Measurements from ENCODE around the gene DNAJC18. TPM values are rescaled to one million over a fixed set of nuclear protein-coding genes. Genes with fewer than 3 reads are reported as not detected.

DNAJC18 gene
- total RNA-seq, 6 experiments from 2014 or later = 0.37 to 2.9 (median 0.75) TPM

DNA sequence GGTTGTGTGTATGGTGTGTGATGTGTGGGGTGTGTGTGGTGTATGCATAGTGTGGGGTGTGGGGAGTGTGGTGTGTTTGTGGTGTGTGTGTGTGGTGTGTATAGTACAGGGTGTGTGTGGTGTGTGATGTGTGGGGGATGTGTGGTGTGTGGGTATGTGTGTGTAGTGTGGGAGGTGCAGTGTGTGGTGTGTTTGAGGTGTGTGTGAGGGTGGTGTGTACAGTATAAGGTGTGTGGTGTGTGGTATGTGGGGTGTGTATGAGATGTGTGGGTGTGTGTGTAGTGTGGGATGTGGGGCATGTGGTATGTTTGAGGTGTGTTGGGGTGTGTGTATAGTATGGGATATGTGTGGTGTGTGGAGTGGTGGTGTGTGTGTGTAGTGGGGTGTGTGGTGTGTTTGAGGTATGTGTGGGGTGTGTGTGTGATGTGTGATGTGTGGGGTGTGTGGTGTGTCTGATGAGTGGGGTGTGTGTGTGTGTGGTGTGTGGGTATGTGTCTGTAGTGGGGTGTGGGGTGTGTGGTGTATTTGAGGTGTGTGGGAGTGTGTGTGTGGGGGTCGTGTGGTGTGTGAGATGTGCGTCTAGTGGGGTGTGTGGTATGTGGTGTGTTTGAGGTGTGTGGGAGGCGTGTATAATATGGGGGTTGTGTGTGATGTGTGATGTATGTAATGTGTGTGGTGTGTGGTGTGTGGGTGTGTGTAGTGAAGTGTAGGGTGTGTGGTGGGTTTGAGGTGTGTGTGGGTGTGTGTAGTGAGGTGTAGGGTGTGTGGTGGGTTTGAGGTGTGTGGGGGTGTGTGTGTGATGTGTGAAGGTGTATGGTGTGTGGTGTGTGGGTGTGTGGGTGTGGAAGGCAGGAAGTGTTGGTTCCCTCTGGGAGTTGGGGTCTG is 14.6 kb upstream of the DNAJC18 start:
- H3K36me3 ChIP-seq = no peaks in the 10 kb centered on the region
- H3K27me3 ChIP-seq = no peaks in the 10 kb centered on the region
- H3K27ac ChIP-seq = no peak overlapping the region
- TF ChIP-seq, protein P1, sequence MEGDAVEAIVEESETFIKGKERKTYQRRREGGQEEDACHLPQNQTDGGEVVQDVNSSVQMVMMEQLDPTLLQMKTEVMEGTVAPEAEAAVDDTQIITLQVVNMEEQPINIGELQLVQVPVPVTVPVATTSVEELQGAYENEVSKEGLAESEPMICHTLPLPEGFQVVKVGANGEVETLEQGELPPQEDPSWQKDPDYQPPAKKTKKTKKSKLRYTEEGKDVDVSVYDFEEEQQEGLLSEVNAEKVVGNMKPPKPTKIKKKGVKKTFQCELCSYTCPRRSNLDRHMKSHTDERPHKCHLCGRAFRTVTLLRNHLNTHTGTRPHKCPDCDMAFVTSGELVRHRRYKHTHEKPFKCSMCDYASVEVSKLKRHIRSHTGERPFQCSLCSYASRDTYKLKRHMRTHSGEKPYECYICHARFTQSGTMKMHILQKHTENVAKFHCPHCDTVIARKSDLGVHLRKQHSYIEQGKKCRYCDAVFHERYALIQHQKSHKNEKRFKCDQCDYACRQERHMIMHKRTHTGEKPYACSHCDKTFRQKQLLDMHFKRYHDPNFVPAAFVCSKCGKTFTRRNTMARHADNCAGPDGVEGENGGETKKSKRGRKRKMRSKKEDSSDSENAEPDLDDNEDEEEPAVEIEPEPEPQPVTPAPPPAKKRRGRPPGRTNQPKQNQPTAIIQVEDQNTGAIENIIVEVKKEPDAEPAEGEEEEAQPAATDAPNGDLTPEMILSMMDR (IDR thresholded peaks at IDR 0.05) = no peak
- no peak for TF ChIP-seq POLR2A (IDR thresholded peaks at IDR 0.05)
- ATAC-seq (peak in 1 of 4 donors; percentile 12), DNase-seq (peak in 1 of 3 donors; percentile 6)
- H3K4me1 ChIP-seq = no peaks in the 10 kb centered on the region
- WGBS (ENCODE audit: insufficient coverage, low coverage, low lambda C conversion rate, missing lambda C conversion rate) = 91% methylated on average over 3 of the region's 3 CpGs
- H3K9me3 ChIP-seq = no peaks in the 10 kb centered on the region
- intact Hi-C loops (cut with DNase I) = no loop called here
- no peak overlapping the region for H3K4me3 ChIP-seq

DNA sequence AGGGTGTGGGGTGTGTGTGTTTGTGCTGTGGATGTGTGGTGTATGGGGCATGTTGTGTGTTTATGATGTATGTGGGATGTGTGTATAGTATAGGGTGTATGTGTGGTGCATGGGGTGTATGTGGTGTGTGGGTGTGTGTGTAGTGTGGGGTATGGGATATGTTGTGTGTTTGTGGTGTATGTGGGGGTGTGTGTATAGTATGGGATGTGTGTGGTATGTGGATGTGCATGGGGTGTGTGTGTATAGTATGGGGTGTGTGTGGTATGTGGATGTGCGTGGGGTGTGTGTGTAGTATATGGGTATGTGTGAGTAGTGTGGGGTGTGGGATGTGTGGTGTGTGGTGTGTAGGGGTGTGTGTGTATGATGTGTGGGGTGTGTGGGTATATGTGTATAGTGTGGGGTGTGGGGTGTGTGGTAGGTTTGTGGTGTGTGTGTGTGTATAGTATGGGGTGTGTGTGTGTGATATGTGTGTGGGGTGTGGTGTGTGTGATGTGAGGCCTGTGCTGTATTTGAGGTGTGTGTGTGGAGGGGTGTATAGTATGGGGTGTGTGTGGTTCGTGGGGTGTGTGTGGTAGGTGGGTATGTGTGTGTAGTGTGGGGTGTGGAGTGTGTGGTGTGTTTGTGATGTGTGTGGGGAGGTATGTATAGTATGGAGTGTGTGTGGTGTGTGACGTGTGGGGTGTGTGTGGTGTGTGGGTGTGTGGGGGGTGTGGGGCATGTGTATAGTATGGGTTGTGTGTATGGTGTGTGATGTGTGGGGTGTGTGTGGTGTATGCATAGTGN is 12.7 kb upstream of the DNAJC18 start:
- H3K4me3 ChIP-seq = no peak overlapping the region
- no peaks in the 10 kb centered on the region for H3K9me3 ChIP-seq
- peak in 1 of 4 donors; percentile 26 for ATAC-seq
- intact Hi-C loops (cut with DNase I) = no loop called here
- no peak for TF ChIP-seq POLR2A (IDR thresholded peaks at IDR 0.05)
- TF ChIP-seq, protein P1 (IDR thresholded peaks at IDR 0.05) = no peak
- H3K4me1 ChIP-seq = no peaks in the 10 kb centered on the region
- no peak overlapping the region for H3K27ac ChIP-seq
- H3K36me3 ChIP-seq = no peaks in the 10 kb centered on the region
- 70% methylated on average over 3 of the region's 3 CpGs for WGBS (ENCODE audit: insufficient coverage, low coverage, low lambda C conversion rate, missing lambda C conversion rate)
- H3K27me3 ChIP-seq = no peaks in the 10 kb centered on the region
- DNase-seq = peak in 1 of 3 donors; percentile 11

DNA sequence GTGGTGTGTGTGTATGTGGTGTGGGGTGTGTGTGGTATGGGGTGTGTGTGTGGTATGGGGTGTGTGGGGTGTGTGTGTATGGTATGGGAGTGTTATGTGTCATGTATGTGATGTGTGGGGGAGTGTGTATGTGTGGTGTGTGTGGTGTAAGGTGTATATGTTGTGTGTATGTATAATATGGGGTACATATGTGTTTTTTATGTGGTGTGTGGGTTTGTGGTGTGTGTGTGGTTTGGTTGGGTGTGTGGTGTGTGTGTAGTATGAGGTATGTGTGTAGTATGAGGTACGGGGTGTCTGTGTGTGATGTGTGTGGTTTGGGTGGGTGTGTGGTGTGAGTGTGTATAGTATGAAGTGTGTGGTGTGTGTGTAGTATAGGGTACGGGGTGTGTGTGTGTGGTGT is 11.9 kb upstream of the DNAJC18 start:
- Histone ChIP-seq H3K27ac (no peak overlapping the region), H3K36me3 (no peaks in the 10 kb centered on the region), H3K4me1 (no peaks in the 10 kb centered on the region), H3K4me3 (no peak overlapping the region), H3K27me3 (no peaks in the 10 kb centered on the region), H3K9me3 (no peaks in the 10 kb centered on the region)
- ATAC-seq (peak in 1 of 4 donors; percentile 7), DNase-seq (no peak)
- no peak for TF ChIP-seq POLR2A (IDR thresholded peaks at IDR 0.05)
- TF ChIP-seq, protein P1 (IDR thresholded peaks at IDR 0.05) = no peak
- WGBS (ENCODE audit: insufficient coverage, low coverage, low lambda C conversion rate, missing lambda C conversion rate) = 76% methylated on average over 2 of the region's 2 CpGs
- intact Hi-C loops (cut with DNase I) = no loop called here

DNA sequence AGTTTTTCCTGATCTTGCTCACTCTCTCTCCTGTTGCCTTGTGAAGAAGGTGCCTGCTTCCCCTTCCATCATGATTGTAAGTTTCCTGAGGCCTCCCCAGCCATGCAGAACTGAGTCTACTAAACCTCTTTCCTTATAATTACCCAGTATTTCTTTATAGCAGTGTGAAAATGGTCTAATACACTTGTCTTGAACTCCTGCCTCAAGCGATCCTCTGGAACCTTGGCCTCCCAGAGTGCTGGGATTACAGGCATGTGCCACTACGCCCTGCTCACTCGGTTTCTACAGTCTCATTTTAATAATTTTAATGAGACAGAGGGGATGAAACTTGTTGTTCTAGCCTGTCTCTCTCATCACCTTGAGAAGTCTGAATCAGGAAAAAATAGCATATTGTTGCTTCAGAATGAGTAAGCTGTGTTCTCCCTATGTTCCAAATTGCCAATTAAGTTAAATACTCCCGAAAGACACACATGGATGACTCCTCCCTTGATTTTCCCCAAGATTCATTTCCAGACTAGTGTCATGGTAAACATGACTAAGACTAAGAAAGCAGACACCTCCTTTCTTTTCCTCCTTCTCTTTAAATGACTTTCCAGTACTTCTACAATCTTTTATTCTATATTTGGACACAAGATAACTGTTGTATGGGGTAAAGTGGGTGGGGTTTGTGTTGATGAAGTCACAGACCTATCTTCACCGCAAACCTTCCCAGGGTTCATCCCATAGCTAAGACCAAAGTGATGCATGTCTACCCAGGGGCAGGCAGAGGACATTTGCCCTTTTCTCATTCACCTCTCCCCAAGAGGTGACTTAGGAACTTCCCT is 7.8 kb upstream of the DNAJC18 start:
- TF ChIP-seq, protein P1 (IDR thresholded peaks at IDR 0.05) = no peak
- no peak for TF ChIP-seq POLR2A (IDR thresholded peaks at IDR 0.05)
- intact Hi-C loops (cut with DNase I) = no loop called here
- 72% methylated on average over 5 of the region's 5 CpGs for WGBS (ENCODE audit: insufficient coverage, low coverage, low lambda C conversion rate, missing lambda C conversion rate)
- no peak overlapping the region for H3K27ac ChIP-seq
- H3K4me1 ChIP-seq = no peaks in the 10 kb centered on the region
- ATAC-seq (no peak), DNase-seq (no peak)
- H3K27me3 ChIP-seq = no peaks in the 10 kb centered on the region
- H3K4me3 ChIP-seq = no peak overlapping the region
- no peaks in the 10 kb centered on the region for H3K9me3 ChIP-seq
- H3K36me3 ChIP-seq = no peaks in the 10 kb centered on the region

Data from right lobe of liver (tissue), 6 donors.